HG03175 (cell line): ENCODE data around the gene FOXD3.
"Not testable (repeated sequence)": the region's sequence is repeated elsewhere in the genome, so short reads cannot be mapped to it uniquely, and the experiment has no call there.

Experiments
- ATAC-seq: cut with Tn5 transposase; IDR thresholded peaks from one replicate; pipeline ENCODE4 v1.9.1; 2021; ENCODE audit warnings: mild to moderate bottlenecking, moderate library complexity; ENCODE audit not compliant: unreplicated experiment

Gene FOXD3

DNA sequence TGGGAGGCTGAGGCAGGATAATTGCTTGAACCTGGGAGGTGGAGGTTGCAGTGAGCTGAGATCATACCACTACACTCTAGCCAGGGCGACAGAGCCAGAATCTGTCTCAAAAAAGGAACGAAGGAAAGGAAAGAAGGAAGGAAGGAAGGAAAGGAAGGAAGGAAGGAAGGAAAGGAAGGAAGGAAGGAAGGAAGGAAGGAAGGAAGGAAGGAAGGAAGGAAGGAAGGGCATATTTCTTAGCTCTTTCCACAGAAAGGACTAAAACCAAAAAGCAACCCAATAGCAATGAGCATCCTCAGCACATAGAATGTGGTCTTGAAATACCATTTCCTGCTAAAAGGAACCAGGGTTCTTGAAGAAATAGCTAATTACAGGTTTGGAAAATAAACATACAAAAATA lies 33.9 kb downstream of the FOXD3 start:
- not testable (repeated sequence) for ATAC-seq

DNA sequence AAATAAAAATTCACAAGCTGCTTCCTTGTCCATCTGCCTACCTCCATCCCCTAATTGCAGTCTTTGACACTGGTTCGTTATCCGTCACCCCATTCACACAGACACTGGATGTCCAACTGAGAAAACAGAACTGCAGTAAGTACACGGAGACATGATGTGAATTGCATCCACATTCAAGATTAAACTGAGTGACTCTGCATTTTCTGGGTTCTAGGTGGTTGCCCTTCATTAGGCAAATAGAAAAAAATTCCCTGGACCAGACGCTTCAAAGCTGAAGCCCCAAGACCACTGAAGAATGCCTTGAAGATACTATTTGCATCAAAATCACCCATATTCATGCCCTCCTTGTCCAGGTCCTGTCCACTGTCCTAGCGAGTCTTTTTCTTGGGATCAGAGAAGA lies 37.2 kb downstream of the FOXD3 start:
- ATAC-seq: no peak

- ATAC-seq: no peak
Measured at GRCh38 chr1:63362073-63362472, 39.7 kb downstream of the FOXD3 start.

DNA sequence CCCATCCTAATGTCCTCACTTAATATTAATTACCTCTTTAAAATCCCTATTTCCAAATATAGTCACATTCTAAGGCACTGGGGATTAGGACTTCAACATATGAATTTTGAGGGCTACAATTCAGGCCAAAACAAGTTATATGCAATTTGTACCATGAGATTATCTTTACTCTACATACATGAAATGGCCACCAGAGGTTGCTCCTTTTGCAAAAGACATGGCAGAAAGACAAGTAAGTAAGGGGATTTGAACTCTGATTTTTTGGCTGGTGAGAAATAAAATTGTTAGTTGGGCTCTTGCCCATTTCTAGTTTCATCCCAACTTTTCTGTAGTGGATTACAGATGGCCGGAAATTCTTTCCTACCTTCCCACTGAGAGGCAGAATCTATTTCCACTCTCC lies 40.2 kb downstream of the FOXD3 start:
- no peak for ATAC-seq

GRCh38 chr1:63363014-63363413 lies 40.6 kb downstream of the FOXD3 start:
- no peak for ATAC-seq

DNA sequence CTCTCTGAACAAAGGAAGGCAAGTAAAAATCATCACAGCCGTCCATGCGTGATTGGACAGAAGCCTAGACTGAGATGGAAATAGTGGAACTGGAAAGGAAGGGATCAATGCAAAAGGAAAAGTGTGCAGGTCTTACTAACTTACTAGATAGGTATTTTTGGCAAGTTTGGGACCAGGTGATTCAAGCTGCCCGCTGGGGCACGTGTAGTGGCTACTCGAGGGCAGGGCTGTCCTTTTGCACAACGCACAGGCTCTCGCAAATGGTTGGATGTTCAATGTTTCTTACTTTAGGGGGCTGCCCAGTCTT lies 44.5 kb downstream of the FOXD3 start:
- ATAC-seq: no peak

- peak; percentile 91 for ATAC-seq
Measured at GRCh38 chr1:63367215-63368103, 45.1 kb downstream of the FOXD3 start, which contains the start of gene ALG6. TSS of gene ALG6 (plus strand) at chr1:63367627. CDS start at chr1:63370978, 3,351 bp downstream.

DNA sequence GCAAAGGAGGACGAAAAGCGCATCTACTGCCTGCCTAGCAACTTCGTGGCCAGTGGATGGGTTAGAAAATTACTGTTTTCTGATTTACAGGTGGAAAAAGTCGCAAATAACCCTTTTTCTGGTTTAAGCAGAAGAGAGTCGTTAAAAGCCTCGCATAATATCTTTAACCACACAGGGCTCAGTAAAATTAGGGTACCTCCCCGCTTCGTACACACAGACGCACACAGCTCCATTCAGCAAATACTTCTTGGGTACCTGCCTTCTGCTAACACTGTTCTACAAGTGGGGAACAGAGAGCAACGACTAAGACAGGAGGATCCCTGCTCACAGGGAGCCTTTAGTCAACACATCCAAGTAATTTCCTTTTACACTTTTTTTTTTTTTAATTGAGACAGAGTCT lies 45.8 kb downstream of the FOXD3 start:
- ATAC-seq: peak; percentile 8
